GM13977 (cell line): ENCODE measurements around the gene PHTF2.

Experiments used
- DNase-seq: peaks from one replicate; pipeline ENCODE4 v3.0.0; 2012; ENCODE audit warnings: low spot score
- in situ Hi-C: fragments of 300-500 bp; cut with MboI; formaldehyde crosslinking; loops from one replicate; pipeline ENCODE4 v1.12.0; 2022; ENCODE audit warnings: low sequenced_read_pairs, low pct_unique_long_range_greater_than_20kb, mixed read lengths, inconsistent platforms; ENCODE audit not compliant: unreplicated experiment
- TF ChIP-seq, protein P1 (sequence below): IDR thresholded peaks from 2 replicates; pipeline ENCODE4 v1.5.1; 2012; ENCODE audit warnings: mild to moderate bottlenecking, control low read depth; ENCODE audit not compliant: insufficient read depth; ENCODE audit errors: extremely low read depth, missing control alignments

The PHTF2 gene

DNA sequence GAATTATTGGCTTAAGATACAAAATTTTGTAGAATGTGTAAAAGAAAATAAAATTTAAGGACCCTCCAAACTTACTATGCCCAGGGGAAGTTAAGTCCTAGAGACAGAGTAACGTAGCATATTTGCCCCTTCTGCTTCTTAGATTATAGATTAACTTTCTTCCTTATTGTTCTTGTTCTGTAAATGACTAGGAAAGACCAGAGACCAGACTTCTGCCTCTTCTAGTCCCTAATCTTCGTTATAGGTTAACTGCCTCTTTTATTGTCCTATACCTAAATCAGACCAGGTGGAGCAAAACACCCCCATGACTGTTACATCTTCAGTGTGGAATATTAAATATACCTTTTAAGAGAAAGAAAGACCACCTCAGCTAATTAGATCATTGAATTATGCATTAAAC lies 160.5 kb downstream of the PHTF2 start:
- in situ Hi-C loops = no loop called here
- DNase-seq = no peak
- TF ChIP-seq, protein P1, sequence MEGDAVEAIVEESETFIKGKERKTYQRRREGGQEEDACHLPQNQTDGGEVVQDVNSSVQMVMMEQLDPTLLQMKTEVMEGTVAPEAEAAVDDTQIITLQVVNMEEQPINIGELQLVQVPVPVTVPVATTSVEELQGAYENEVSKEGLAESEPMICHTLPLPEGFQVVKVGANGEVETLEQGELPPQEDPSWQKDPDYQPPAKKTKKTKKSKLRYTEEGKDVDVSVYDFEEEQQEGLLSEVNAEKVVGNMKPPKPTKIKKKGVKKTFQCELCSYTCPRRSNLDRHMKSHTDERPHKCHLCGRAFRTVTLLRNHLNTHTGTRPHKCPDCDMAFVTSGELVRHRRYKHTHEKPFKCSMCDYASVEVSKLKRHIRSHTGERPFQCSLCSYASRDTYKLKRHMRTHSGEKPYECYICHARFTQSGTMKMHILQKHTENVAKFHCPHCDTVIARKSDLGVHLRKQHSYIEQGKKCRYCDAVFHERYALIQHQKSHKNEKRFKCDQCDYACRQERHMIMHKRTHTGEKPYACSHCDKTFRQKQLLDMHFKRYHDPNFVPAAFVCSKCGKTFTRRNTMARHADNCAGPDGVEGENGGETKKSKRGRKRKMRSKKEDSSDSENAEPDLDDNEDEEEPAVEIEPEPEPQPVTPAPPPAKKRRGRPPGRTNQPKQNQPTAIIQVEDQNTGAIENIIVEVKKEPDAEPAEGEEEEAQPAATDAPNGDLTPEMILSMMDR = no peak

DNA sequence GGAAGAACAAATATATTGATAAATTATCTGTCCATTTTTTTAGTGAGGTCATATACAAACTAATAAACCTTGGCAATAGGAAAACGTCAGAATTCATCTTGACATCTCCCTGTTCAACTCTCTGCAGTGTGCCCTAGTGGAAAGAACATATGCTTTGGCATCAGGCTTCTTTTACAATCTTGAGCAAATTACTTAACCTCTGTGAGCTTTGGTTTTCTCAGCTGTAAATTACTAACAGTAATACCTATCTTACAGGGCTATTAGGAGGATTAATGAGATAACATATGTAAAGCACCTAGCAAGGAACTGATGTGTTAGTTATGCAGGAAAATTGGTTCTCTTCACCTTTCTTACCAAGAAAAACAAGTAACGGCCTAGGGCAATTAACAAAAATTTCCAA lies 161.8 kb downstream of the PHTF2 start:
- in situ Hi-C loops = no loop called here
- DNase-seq = no peak
- TF ChIP-seq, protein P1 = no peak

DNA sequence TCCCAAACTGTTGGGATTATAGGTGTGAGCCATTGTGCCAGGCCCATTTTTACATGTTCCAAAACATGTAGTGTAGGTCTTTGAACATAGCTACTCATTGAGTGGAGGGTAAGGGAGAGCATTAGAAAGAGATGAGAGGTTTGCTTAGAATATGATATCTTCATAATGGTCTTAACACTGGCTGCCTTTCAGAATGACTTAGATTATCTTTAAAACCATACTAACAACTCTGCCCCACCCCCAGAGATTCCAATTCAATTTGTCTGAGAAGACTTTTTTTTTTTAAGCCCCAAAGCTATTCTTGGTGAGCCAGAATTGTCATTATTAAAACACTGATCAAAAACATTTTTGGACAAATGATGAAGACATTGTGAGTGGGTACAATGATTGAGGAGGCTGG lies 168.9 kb downstream of the PHTF2 start:
- DNase-seq = no peak
- in situ Hi-C loops = no loop called here
- TF ChIP-seq, protein P1 = no peak

DNA sequence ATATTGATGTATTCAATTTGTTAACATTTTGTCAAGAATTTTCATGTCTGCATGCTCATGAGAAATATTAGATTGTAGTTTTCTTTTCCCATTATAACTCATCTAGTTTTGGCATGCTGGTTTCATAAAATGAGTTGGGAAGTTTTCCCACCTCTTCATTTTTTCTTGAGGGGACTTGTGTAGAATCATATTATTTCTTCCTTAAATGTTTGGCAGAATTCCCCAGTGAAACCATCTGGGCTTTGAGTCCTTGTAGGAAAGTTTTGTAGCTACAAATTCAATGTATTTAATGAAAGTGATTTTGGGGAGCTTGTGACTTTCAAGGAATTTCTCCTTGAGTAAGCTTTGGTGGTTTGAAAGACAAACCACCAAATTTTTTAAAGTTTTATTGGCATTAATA lies 173.2 kb downstream of the PHTF2 start:
- TF ChIP-seq, protein P1 = no peak
- in situ Hi-C loops = no loop called here
- no peak for DNase-seq

DNA sequence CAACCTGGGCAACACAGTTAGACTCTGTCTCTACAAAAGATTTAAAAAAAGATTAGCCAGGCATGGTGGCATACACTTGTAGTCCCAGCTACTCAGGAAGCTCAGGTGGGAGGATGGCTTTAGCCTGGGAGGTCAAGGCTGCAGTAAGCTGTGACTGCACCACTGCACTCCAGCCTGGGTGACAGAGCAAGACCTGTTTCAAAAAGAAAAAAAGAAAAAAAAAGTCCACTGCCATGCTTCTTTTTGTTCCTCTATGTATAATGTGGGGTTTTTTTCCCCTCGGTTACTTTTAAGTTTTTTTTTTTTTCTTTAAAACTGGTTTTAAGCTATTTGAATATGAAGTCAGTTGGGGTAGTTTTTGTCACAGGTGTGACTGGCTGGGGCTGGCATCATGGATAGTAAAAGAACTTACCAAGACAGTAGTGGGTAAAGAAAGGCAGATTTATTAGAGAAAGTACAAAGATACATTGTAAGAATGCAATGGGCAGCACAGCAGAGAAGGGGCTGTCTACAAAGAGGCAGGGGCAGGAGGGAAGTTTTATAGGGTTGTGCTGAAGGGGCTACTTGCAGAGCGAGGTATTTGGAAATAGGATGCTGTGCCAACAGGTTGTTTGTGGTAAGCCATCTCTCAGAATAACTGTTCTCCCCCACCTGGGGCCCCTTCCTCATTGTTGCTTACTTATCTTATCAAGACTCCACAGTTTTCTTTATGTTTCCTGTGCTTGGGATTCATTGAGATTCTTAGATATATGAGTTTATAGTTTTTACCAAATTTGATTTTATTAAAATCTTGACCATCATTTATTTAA lies 177.3 kb downstream of the PHTF2 start:
- TF ChIP-seq, protein P1 = no peak
- no peak for DNase-seq
- in situ Hi-C loops = no loop called here

DNA sequence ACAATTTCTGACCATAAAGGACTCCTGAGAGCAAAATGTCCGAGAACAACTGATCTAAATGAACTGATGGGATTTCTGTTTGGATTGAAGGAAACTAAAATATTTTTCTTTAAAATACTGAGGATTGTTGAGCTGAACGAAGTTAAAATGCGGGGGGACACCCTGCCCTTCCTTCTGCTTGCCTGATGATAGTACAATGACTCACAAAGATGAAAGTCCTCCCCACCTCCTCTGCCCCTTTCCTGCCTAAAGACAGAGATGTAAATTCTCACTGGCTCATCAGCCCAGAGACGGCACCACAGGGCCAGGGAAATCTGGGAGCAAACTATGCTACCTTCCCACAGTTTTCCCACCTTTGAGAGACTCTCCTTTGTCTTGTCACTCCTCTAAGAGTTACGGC lies 180.6 kb downstream of the PHTF2 start:
- TF ChIP-seq, protein P1 = no peak
- in situ Hi-C loops = no loop called here
- no peak for DNase-seq
